ENCODE data around the gene CCDC116.

Gene CCDC116

GRCh38 chr22:21681566-21682370, 49.2 kb downstream of the CCDC116 start:
- DNase-seq (ENCODE audit: low spot score) = no peak

DNA sequence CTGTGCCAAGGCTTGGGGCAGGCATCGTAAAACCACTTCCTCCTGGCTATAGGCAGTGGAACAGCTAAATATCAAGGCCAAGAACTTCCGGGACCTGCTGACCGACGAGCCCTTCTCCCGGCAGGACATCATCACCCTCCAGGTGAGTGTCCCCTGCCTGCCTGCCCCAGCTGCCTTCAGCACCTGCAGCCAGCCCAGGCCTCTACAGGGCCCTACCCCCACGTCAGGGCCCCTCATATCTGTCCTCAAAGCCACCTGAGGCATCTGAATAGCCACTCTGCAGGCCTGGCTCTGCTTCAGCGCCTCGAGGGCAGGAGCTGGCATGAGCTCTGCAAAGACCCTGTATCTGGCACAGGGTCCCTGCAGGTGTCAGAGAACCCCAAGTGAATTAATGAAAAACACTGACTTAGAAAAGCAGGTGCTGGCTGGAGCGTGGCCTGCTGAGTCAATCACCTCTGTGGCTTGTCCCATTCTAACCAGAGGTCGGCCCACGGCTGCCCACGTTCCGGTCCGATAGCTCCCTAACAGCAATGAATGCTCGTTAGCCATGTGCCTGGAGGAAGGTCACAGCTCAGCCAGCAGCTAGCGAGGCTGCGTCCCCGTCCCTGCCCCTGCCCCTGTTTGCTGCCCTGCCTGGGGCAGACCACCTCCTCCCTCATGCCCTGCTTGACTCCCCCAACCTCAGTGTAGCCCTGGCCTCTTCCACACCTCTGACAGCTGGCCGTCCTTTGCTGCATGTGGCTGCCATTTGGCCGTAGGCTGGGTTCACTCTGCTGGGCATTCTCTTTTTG, 50.0 kb downstream of the CCDC116 start:
- DNase-seq (ENCODE audit: low spot score) = no peak

- no peak for DNase-seq (ENCODE audit: low spot score)
Observed at GRCh38 chr22:21683401-21683811, 50.8 kb downstream of the CCDC116 start.

DNA sequence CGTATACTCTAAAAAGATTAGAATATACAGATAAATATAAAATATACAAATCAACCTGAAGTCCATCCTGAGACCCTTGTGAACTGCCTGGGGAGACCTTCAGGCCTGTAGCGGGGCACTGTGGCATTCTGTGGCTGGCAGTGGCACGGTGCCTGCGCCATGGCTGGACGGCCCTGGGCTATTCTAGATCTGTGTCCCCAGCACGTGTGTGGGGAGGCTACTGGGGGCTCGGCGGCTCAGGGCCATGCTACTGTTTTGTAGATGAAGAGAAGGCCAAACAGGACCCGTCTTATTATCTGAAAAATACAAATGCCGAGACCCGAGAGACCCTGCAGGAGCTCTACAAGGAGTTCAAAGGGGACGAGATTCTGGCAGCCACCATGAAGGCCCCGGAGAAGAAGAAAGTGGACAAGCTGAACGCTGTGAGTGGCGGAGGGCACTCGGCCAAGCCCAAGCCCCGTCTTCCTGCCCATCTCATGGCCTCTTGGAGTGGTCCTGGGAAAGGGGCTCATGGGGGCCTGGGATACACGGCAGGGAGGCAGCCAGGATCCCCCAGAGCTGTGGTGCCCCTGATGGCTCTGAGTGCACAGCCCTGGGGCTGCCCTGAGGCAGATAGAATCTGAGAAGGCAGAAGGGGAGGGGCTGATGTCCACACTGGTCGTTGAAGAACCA, 52.1 kb downstream of the CCDC116 start:
- DNase-seq (ENCODE audit: low spot score) = no peak

- no peak for DNase-seq (ENCODE audit: low spot score)
Observed at GRCh38 chr22:21685164-21685513, 52.6 kb downstream of the CCDC116 start.

DNA sequence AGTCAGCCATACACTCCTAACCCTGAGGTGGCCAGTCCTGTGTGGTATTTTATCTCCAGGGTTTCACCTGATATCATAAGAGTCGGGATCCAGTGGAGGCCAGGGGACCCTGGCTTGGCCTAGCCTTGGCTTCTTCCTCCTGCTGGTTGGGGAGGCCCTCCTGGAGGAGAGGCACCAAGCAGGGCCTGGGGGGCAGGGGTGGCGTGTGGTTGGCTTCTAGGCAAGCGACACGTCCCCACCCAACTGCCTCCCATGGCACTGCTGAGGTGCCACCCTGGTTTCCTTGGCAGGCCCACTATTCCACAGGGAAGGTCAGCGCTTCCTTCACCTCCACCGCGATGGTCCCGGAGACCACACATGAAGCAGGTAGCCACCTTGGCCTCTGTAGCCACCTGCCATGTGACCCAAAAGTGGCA, 53.6 kb downstream of the CCDC116 start:
- no peak for DNase-seq (ENCODE audit: low spot score)

Data from cerebellar cortex (tissue), 1 donor.